Measurements from ENCODE around the gene IL25.

DNA sequence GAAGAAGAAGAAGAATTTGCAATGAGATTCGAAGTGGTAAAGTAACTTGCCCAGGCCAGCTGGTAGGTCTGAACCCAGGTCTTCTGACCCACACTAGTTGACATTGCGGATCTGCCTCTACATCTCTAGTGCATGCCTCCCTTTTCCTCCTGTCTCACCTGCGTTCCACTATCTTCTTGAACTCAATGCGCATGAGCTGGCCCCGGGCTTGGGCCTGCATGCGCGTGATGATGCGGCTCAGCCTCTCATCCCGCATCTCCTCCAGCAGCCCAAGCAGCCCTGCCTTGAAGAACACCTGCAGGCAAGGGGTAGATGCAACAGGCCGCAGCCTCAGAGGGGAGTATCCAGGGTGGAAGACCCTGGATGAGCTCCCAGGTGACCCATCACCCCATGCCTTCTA lies 23.5 kb downstream of the IL25 start:
- no peak for TF ChIP-seq EZH2 (IDR thresholded peaks at IDR 0.05; ENCODE audit: insufficient read depth, poor library complexity, severe bottlenecking)
- no peak for TF ChIP-seq EZH2phosphoT487 (IDR thresholded peaks at IDR 0.05; ENCODE audit: insufficient read depth, low read depth)
